OCI-LY1 (cell line): ENCODE measurements around the gene ANKS4B.
A peak's percentile ranks its signal among the peaks of the same experiment; 100 is the strongest.

Source experiments
- EZH2 ChIP-seq: fragments of 200-600 bp; sonication (generic), shearing (Covaris generic); IDR thresholded peaks from 2 replicates; pipeline ENCODE4 v1.8.0; 2017; ENCODE audit warnings: borderline replicate concordance, mixed run types, mild to moderate bottlenecking, antibody characterized with exemption, low read length, moderate library complexity, mixed read lengths
- TF ChIP-seq, protein P1 (sequence below): fragments of 200-600 bp; sonication (generic), shearing (Covaris generic); IDR thresholded peaks from 2 replicates; pipeline ENCODE4 v1.5.1; 2017; ENCODE audit warnings: mild to moderate bottlenecking, antibody characterized with exemption, low read length, moderate library complexity, mixed read lengths

DNA sequence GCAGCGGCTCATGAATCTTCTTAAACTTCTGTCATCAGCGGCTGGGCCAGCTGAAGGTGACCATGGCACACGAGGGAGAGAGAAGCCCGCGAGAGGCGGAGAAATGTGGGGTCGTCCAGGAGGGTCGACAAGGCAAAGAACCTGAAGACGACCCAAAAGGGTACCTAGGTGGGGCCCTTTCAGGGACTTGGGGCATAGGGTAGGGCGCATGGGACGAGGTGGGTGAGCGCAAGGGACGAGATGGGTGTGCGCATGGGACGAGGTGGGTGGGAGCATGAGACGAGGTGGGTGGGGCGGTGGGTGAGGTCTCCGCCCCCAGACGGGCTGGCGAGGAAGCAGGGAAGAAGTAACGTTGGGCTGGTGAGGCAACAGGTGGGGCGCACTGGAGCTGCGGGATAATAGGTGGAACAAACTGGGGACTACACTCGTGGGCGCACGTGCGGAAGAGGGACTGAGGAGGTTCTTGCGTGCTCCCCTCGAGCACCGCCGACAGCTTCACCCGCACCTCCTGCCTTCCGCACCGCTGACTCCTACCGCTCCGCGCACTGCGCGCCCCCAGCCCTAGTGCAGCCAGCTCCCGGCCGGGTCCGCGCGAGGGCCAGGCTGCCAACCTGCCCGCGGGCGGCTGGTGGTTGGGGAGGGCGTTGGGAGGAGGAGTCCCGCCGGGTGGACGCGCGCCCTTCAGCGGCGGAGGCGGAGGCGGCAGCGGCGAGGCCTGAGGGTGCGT is 67.8 kb downstream of the ANKS4B start:
- TF ChIP-seq, protein P1, sequence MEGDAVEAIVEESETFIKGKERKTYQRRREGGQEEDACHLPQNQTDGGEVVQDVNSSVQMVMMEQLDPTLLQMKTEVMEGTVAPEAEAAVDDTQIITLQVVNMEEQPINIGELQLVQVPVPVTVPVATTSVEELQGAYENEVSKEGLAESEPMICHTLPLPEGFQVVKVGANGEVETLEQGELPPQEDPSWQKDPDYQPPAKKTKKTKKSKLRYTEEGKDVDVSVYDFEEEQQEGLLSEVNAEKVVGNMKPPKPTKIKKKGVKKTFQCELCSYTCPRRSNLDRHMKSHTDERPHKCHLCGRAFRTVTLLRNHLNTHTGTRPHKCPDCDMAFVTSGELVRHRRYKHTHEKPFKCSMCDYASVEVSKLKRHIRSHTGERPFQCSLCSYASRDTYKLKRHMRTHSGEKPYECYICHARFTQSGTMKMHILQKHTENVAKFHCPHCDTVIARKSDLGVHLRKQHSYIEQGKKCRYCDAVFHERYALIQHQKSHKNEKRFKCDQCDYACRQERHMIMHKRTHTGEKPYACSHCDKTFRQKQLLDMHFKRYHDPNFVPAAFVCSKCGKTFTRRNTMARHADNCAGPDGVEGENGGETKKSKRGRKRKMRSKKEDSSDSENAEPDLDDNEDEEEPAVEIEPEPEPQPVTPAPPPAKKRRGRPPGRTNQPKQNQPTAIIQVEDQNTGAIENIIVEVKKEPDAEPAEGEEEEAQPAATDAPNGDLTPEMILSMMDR, result peak; percentile 43; the same call in 1 of the 2 replicates
- TF ChIP-seq EZH2, result no peak
